GM12878 (cell line): ENCODE measurements around the gene RPRD2. TPM values are rescaled to one million over a fixed set of nuclear protein-coding genes. Genes with fewer than 3 reads are reported as not detected.

Experiments used
- ATAC-seq: fragments of 200-7000 bp; cut with Tn5 transposase; 3 replicates; pipeline ENCODE4 v1.9.1; 2020; ENCODE audit warnings: mild to moderate bottlenecking, moderate library complexity
- BruUV-seq: library from RNA; stranded (reverse); fragments of 400-500 nt; replicated peaks from 2 replicates; lab custom pipeline; 2021; lab: Mats Ljungman, UMichigan
- CTCF ChIA-PET: fragments of 300-600 bp; sonication (Branson Sonifier 250); formaldehyde crosslinking; extraction: SDS; loops from one replicate; lab custom pipeline; 2021; ENCODE audit warnings: inconsistent platforms; lab: Yijun Ruan, JAX
- POLR2A ChIA-PET: fragments of 350-600 bp; formaldehyde crosslinking; extraction: SDS; loops from one replicate; lab custom pipeline; 2021; ENCODE audit warnings: inconsistent platforms; lab: Charles Lee
- RAD21 ChIA-PET: fragments of 300-600 bp; sonication (Branson Sonifier 250); formaldehyde crosslinking; loops from one replicate; lab custom pipeline; 2023; ENCODE audit warnings: antibody characterized with exemption; ENCODE audit not compliant: unreplicated experiment; lab: Charles Lee
- SMC1A ChIA-PET: fragments of 300-600 bp; sonication (Branson Sonifier 250); formaldehyde crosslinking; loops from one replicate; lab custom pipeline; 2023; ENCODE audit not compliant: unreplicated experiment, uncharacterized antibody; lab: Charles Lee
- DNase-seq: peaks from one replicate; pipeline ENCODE4 v3.0.0-alpha.2; 2011; ENCODE audit warnings: low read depth, low spot score
- FAIRE-seq: peaks from 3 replicates; lab custom pipeline; 2011; peaks lifted over from hg19 to GRCh38; lab: Jason Lieb, UNC
- H2AFZ ChIP-seq: 2 replicates; pipeline ENCODE4 v1.6.0; 2011; ENCODE audit warnings: low read depth, low read length, control low read depth; ENCODE audit not compliant: control insufficient read depth
- H3K27ac ChIP-seq: 2 replicates; pipeline ENCODE4 v1.5.1; 2011; ENCODE audit warnings: control low read depth; ENCODE audit not compliant: control insufficient read depth, insufficient read depth
- H3K27me3 ChIP-seq, 2 experiments: replicated peaks in 1 of 2; 2 replicates each; pipeline versions ENCODE4 v1.6.0 to v1.6.1; 2011; ENCODE audit warnings: low read length in 1 of 2; ENCODE audit not compliant: control insufficient read depth in 2 of 2, insufficient read depth in 2 of 2
- H3K36me3 ChIP-seq, 2 experiments: 2 replicates each; pipeline ENCODE4 v1.5.1; 2011; ENCODE audit warnings: low read length in 1 of 2; ENCODE audit not compliant: control insufficient read depth in 2 of 2, insufficient read depth in 2 of 2
- H3K4me1 ChIP-seq: 2 replicates; pipeline ENCODE4 v1.6.1; 2011; ENCODE audit warnings: mild to moderate bottlenecking, low read length, moderate library complexity, mixed read lengths; ENCODE audit not compliant: control insufficient read depth, insufficient read depth
- H3K4me2 ChIP-seq: 2 replicates; pipeline ENCODE4 v1.6.0; 2011; ENCODE audit warnings: control low read depth; ENCODE audit not compliant: control insufficient read depth, insufficient read depth
- H3K4me3 ChIP-seq: fragments of 200-600 bp; sonication (generic); 2 replicates; pipeline ENCODE4 v1.5.1; 2016
- H3K79me2 ChIP-seq: 2 replicates; pipeline ENCODE4 v1.6.0; 2011; ENCODE audit warnings: low read length; ENCODE audit not compliant: control insufficient read depth, insufficient read depth
- H3K9ac ChIP-seq: 2 replicates; pipeline ENCODE4 v1.8.0; 2011; ENCODE audit warnings: low read length, control low read depth, mixed read lengths; ENCODE audit not compliant: control insufficient read depth, insufficient read depth
- H3K9me3 ChIP-seq: replicated peaks from 3 replicates; pipeline ENCODE4 v1.5.1; 2011; ENCODE audit warnings: mild to moderate bottlenecking, low read length; ENCODE audit not compliant: control insufficient read depth, insufficient read depth
- H4K20me1 ChIP-seq: 2 replicates; pipeline ENCODE4 v1.6.0; 2011; ENCODE audit not compliant: control insufficient read depth, insufficient read depth
- BRCA1 ChIP-seq: IDR thresholded peaks from 2 replicates; pipeline ENCODE4 v1.6.1; 2011; ENCODE audit warnings: low read depth, low read length, improper control_type of control experiment
- EGR1 ChIP-seq, 2 experiments: IDR thresholded peaks; 1 replicate in 1 of 2; 2 replicates in 1 of 2; pipeline ENCODE4 v1.6.1; 2011 to 2012; ENCODE audit warnings: low read depth in 2 of 2, low read length in 2 of 2, borderline replicate concordance in 1 of 2, mild to moderate bottlenecking in 1 of 2, moderate library complexity in 1 of 2
- GATAD2B ChIP-seq: fragments of 450-650 bp; conservative IDR thresholded peaks from 2 replicates; pipeline ENCODE4 v1.6.1; 2017; ENCODE audit warnings: low read depth, mild to moderate bottlenecking, moderate library complexity
- HDAC2 ChIP-seq: fragments of 200-600 bp; sonication (generic); IDR thresholded peaks from 2 replicates; pipeline ENCODE4 v1.6.1; 2017
- HDGF ChIP-seq: fragments of 450-650 bp; IDR thresholded peaks from 2 replicates; pipeline ENCODE4 v1.6.1; 2016; ENCODE audit warnings: antibody characterized with exemption
- MYC ChIP-seq: IDR thresholded peaks from 2 replicates; pipeline ENCODE4 v1.6.1; 2011; ENCODE audit warnings: mild to moderate bottlenecking, low read length, moderate library complexity, inconsistent platforms; ENCODE audit not compliant: insufficient read depth, insufficient replicate concordance, insufficient read length, severe bottlenecking
- NFIC ChIP-seq: IDR thresholded peaks from 2 replicates; pipeline ENCODE4 v1.6.1; 2012; ENCODE audit warnings: low read depth, mild to moderate bottlenecking, inconsistent platforms, low read length, moderate library complexity
- NFYA ChIP-seq: IDR thresholded peaks from 2 replicates; pipeline ENCODE4 v1.6.1; 2011; ENCODE audit warnings: low read depth, mild to moderate bottlenecking, low read length, improper control_type of control experiment, borderline replicate concordance
- NFYB ChIP-seq: IDR thresholded peaks from 2 replicates; pipeline ENCODE4 v1.6.1; 2011; ENCODE audit warnings: low read depth, mild to moderate bottlenecking, low read length, improper control_type of control experiment, moderate library complexity; ENCODE audit not compliant: insufficient read depth
- PAX5 ChIP-seq: IDR thresholded peaks from 2 replicates; pipeline ENCODE4 v1.6.1; 2011; ENCODE audit warnings: low read depth, low read length, borderline replicate concordance
- POLR2A ChIP-seq: IDR thresholded peaks from 2 replicates; pipeline ENCODE4 v1.6.1; 2011; ENCODE audit warnings: low read depth, mild to moderate bottlenecking, low read length
- RAD51 ChIP-seq: fragments of 450-650 bp; IDR thresholded peaks from 2 replicates; pipeline ENCODE4 v1.6.1; 2016; ENCODE audit warnings: moderate library complexity, mild to moderate bottlenecking, inconsistent platforms
- RB1 ChIP-seq: fragments of 450-650 bp; formaldehyde crosslinking; IDR thresholded peaks from 2 replicates; pipeline ENCODE4 v1.6.1; 2017; ENCODE audit warnings: mild to moderate bottlenecking, borderline replicate concordance
- RCOR1 ChIP-seq: conservative IDR thresholded peaks from 2 replicates; pipeline ENCODE4 v1.6.1; 2012; ENCODE audit warnings: low read depth, low read length, improper control_type of control experiment
- TAF1 ChIP-seq: IDR thresholded peaks from 2 replicates; pipeline ENCODE4 v1.6.1; 2011; ENCODE audit warnings: mild to moderate bottlenecking, low read depth, low read length, borderline replicate concordance
- WGBS: methylation state at CpG from one replicate; pipeline ENCODE4 v1.1.6; 2016; ENCODE audit warnings: low lambda C conversion rate; ENCODE audit not compliant: insufficient replicate concordance, insufficient coverage; ENCODE audit errors: missing lambda C conversion rate; 5-methylcytosine and 5-hydroxymethylcytosine counted together
- in situ Hi-C: fragments of 300-500 bp; cut with MboI; formaldehyde crosslinking; loops from 9 replicates; pipeline ENCODE4 v1.14.3; 2018; ENCODE audit warnings: mixed read lengths
- intact Hi-C: fragments of 100-400 bp; cut with micrococcal nuclease; formaldehyde crosslinking; loops from one replicate; pipeline ENCODE4 v1.14.2; 2022; ENCODE audit not compliant: unreplicated experiment
- polyA plus RNA-seq, 11 experiments: library from polyadenylated mRNA; depleted of rRNA in 4 of 11; unstranded in 6 of 11; stranded (reverse) in 5 of 11; fragments of >200 nt; fragmentation: Nextera tagmentation in 4 of 11; fragmentation: Illumina TruSeq in 1 of 11; extraction: Ambion mirVana in 4 of 11; extraction: Trizol in 1 of 11; gene quantifications; 1 replicate in 1 of 11; 2 replicates in 10 of 11; pipeline versions ENCODE4 v1.2.1 to v1.2.3, GENCODE V29; 2011 to 2016; ENCODE audit warnings: inconsistent platforms in 2 of 11, missing spikeins in 2 of 11, low read depth in 1 of 11
- total RNA-seq, 4 experiments: library from RNA; depleted of rRNA in 3 of 4; stranded (reverse); fragments of >200 nt in 3 of 4; fragmentation: Illumina TruSeq in 1 of 4; extraction: Trizol in 1 of 4; gene quantifications; 2 replicates each; pipeline versions ENCODE4 v1.2.1 to v1.2.3, GENCODE V29; 2013 to 2021
- TF ChIP-seq, protein P1 (sequence below), 3 experiments: IDR thresholded peaks in 2 of 3; conservative IDR thresholded peaks in 1 of 3; 2 replicates each; pipeline ENCODE4 v1.5.1; 2011; ENCODE audit warnings: low read depth in 3 of 3, low read length in 3 of 3, mild to moderate bottlenecking in 3 of 3, control low read depth in 2 of 3, moderate library complexity in 2 of 3, inconsistent platforms in 1 of 3, mixed read lengths in 1 of 3; ENCODE audit not compliant: control insufficient read depth in 2 of 3, insufficient read depth in 1 of 3; ENCODE audit errors: extremely low read depth in 1 of 3
- TF ChIP-seq, protein P2 (sequence below): fragments of 450-650 bp; IDR thresholded peaks from 2 replicates; pipeline ENCODE4 v1.6.1; 2018; ENCODE audit warnings: mild to moderate bottlenecking, low read depth, moderate library complexity; ENCODE audit not compliant: partially characterized antibody
- TF ChIP-seq, protein P3 (sequence below): fragments of 450-650 bp; IDR thresholded peaks from 2 replicates; pipeline ENCODE4 v1.6.1; 2017; ENCODE audit warnings: low read depth, mild to moderate bottlenecking, moderate library complexity

RPRD2 gene
- total and polyA plus RNA-seq, 10 of the 15 experiments (the other 5 are each of a cell fraction or from before 2014, with no cell fraction given): 1.9 to 24.8 (median 13.3) TPM

DNA sequence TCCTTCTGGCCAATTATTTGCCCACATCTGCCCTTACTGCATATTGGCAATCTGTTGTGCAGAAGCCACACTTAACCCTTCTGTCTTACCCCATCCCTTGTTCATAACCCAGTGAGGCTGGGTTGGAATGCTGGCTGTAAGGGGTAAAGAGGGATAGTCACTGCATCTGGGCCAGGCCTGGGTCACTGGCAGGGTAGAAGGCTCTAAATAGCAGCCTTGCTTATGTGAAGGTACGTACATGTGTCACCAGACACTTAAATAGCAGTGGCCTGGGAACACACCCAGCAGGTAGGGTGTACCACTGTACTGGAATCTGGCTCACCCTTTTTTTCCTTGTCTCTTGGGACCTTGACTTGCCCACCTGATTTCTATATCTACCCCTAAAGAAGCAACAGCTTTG lies 113.4 kb downstream of the RPRD2 start:
- in situ Hi-C loops: no loop called here

More for the DNA sequence above, 113.4 kb downstream of the RPRD2 start:
- no TSS peak for BruUV-seq
- WGBS: 63% methylated on average over 1 of the region's 1 CpG
- H3K27me3 ChIP-seq: no peaks in the 10 kb centered on the region
- ChIA-PET SMC1A (no interaction called here), RAD21 (no interaction called here), CTCF (no interaction called here), POLR2A (no interaction called here)
- H3K27ac ChIP-seq: no peak overlapping the region
- intact Hi-C loops: no loop called here
- H2AFZ ChIP-seq: no peak overlapping the region
- no peak overlapping the region for H3K4me3 ChIP-seq
- no peak overlapping the region for H3K9ac ChIP-seq
- H4K20me1 ChIP-seq: no peaks in the 10 kb centered on the region
- FAIRE-seq: no peak
- TF ChIP-seq RCOR1 (no peak), RAD51 (no peak), MYC (no peak), BRCA1 (no peak), NFYA (no peak), NFIC (no peak), POLR2A (no peak), NFYB (no peak), GATAD2B (no peak), RB1 (no peak), HDGF (no peak), PAX5 (no peak), TAF1 (no peak), EGR1 (IDR thresholded peaks at IDR 0.05; ENCODE audit: borderline replicate concordance in 1 of 2, low read depth in 2 of 2, low read length in 2 of 2) (no peak), HDAC2 (no peak)
- TF ChIP-seq, protein P1, sequence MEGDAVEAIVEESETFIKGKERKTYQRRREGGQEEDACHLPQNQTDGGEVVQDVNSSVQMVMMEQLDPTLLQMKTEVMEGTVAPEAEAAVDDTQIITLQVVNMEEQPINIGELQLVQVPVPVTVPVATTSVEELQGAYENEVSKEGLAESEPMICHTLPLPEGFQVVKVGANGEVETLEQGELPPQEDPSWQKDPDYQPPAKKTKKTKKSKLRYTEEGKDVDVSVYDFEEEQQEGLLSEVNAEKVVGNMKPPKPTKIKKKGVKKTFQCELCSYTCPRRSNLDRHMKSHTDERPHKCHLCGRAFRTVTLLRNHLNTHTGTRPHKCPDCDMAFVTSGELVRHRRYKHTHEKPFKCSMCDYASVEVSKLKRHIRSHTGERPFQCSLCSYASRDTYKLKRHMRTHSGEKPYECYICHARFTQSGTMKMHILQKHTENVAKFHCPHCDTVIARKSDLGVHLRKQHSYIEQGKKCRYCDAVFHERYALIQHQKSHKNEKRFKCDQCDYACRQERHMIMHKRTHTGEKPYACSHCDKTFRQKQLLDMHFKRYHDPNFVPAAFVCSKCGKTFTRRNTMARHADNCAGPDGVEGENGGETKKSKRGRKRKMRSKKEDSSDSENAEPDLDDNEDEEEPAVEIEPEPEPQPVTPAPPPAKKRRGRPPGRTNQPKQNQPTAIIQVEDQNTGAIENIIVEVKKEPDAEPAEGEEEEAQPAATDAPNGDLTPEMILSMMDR (IDR thresholded peaks at IDR 0.05 in 2 of 3, conservative IDR thresholded peaks at IDR 0.05 in 1 of 3; ENCODE audit: control insufficient read depth in 2 of 3, extremely low read depth in 1 of 3, insufficient read depth in 1 of 3, low read depth in 3 of 3, low read length in 3 of 3): no peak
- TF ChIP-seq, protein P2, sequence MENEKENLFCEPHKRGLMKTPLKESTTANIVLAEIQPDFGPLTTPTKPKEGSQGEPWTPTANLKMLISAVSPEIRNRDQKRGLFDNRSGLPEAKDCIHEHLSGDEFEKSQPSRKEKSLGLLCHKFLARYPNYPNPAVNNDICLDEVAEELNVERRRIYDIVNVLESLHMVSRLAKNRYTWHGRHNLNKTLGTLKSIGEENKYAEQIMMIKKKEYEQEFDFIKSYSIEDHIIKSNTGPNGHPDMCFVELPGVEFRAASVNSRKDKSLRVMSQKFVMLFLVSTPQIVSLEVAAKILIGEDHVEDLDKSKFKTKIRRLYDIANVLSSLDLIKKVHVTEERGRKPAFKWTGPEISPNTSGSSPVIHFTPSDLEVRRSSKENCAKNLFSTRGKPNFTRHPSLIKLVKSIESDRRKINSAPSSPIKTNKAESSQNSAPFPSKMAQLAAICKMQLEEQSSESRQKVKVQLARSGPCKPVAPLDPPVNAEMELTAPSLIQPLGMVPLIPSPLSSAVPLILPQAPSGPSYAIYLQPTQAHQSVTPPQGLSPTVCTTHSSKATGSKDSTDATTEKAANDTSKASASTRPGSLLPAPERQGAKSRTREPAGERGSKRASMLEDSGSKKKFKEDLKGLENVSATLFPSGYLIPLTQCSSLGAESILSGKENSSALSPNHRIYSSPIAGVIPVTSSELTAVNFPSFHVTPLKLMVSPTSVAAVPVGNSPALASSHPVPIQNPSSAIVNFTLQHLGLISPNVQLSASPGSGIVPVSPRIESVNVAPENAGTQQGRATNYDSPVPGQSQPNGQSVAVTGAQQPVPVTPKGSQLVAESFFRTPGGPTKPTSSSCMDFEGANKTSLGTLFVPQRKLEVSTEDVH: no peak
- TF ChIP-seq, protein P3, sequence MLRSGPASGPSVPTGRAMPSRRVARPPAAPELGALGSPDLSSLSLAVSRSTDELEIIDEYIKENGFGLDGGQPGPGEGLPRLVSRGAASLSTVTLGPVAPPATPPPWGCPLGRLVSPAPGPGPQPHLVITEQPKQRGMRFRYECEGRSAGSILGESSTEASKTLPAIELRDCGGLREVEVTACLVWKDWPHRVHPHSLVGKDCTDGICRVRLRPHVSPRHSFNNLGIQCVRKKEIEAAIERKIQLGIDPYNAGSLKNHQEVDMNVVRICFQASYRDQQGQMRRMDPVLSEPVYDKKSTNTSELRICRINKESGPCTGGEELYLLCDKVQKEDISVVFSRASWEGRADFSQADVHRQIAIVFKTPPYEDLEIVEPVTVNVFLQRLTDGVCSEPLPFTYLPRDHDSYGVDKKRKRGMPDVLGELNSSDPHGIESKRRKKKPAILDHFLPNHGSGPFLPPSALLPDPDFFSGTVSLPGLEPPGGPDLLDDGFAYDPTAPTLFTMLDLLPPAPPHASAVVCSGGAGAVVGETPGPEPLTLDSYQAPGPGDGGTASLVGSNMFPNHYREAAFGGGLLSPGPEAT: no peak
- H3K36me3 ChIP-seq: peaks cover 0 to 6% of the 10 kb centered on the region in 2 experiments; a peak in 2 of 4 replicates
- ATAC-seq: no peak; the same call in 1 of the 3 replicates
- no peaks in the 10 kb centered on the region for H3K9me3 ChIP-seq
- no peak overlapping the region for H3K4me2 ChIP-seq
- H3K4me1 ChIP-seq: no peaks in the 10 kb centered on the region
- no peak for DNase-seq
- no peaks in the 10 kb centered on the region for H3K79me2 ChIP-seq
